ENCODE measurements around the gene STK38L.

STK38L gene

GRCh38 chr12:27273114-27273513 lies 29.0 kb downstream of the STK38L start:
- no peak for TF ChIP-seq CTCF (IDR thresholded peaks at IDR 0.05; ENCODE audit: borderline replicate concordance, control extremely low read depth, extremely low read depth, insufficient read depth, missing control alignments)
- in situ Hi-C loops (cut with MboI; ENCODE audit: low sequenced_read_pairs, unreplicated experiment) = no loop called here
- DNase-seq (ENCODE audit: low spot score) = no peak

GRCh38 chr12:27274706-27275105 lies 30.6 kb downstream of the STK38L start:
- DNase-seq (ENCODE audit: low spot score) = no peak
- in situ Hi-C loops (cut with MboI; ENCODE audit: low sequenced_read_pairs, unreplicated experiment) = loop anchor here (25.0 kb wide), 1 partner anchor 237 kb away; no protein-coding TSS in a partner anchor
- no peak for TF ChIP-seq CTCF (IDR thresholded peaks at IDR 0.05; ENCODE audit: borderline replicate concordance, control extremely low read depth, extremely low read depth, insufficient read depth, missing control alignments)

GRCh38 chr12:27276275-27276674 lies 32.2 kb downstream of the STK38L start:
- TF ChIP-seq CTCF (IDR thresholded peaks at IDR 0.05; ENCODE audit: borderline replicate concordance, control extremely low read depth, extremely low read depth, insufficient read depth, missing control alignments) = no peak
- no peak for DNase-seq (ENCODE audit: low spot score)
- in situ Hi-C loops (cut with MboI; ENCODE audit: low sequenced_read_pairs, unreplicated experiment) = loop anchor here (25.0 kb wide), 1 partner anchor 239 kb away; no protein-coding TSS in a partner anchor

- peak; percentile 43 for DNase-seq (ENCODE audit: low spot score)
- in situ Hi-C loops (cut with MboI; ENCODE audit: low sequenced_read_pairs, unreplicated experiment) = loop anchor here (25.0 kb wide), 1 partner anchor 241 kb away; no protein-coding TSS in a partner anchor
- TF ChIP-seq CTCF (IDR thresholded peaks at IDR 0.05; ENCODE audit: borderline replicate concordance, control extremely low read depth, extremely low read depth, insufficient read depth, missing control alignments) = no peak
These were observed 33.8 kb downstream of the STK38L start for GRCh38 chr12:27277846-27278260.

- no peak for DNase-seq (ENCODE audit: low spot score)
- no peak for TF ChIP-seq CTCF (IDR thresholded peaks at IDR 0.05; ENCODE audit: borderline replicate concordance, control extremely low read depth, extremely low read depth, insufficient read depth, missing control alignments)
- in situ Hi-C loops (cut with MboI; ENCODE audit: low sequenced_read_pairs, unreplicated experiment) = loop anchor here (25.0 kb wide), 1 partner anchor 243 kb away; no protein-coding TSS in a partner anchor
These were observed 35.7 kb downstream of the STK38L start for GRCh38 chr12:27279826-27280225.

GRCh38 chr12:27280412-27280811 lies 36.3 kb downstream of the STK38L start:
- no peak for TF ChIP-seq CTCF (IDR thresholded peaks at IDR 0.05; ENCODE audit: borderline replicate concordance, control extremely low read depth, extremely low read depth, insufficient read depth, missing control alignments)
- DNase-seq (ENCODE audit: low spot score) = no peak
- in situ Hi-C loops (cut with MboI; ENCODE audit: low sequenced_read_pairs, unreplicated experiment) = loop anchor here (25.0 kb wide), 1 partner anchor 243 kb away; no protein-coding TSS in a partner anchor
